ENCODE measurements around the gene CLEC18A. TPM values are rescaled to one million over a fixed set of nuclear protein-coding genes. Genes with fewer than 3 reads are reported as not detected.

The CLEC18A gene
- total RNA-seq, 2 donors from 2014 or later, result 0.33 to 2.1 TPM

- Histone ChIP-seq H3K4me3 (no peak overlapping the region), H3K27me3 (no peaks in the 10 kb centered on the region), H3K4me1 (peaks cover 8% of the 10 kb centered on the region), H3K36me3 (replicated peaks in 1 of 2; ENCODE audit: insufficient read depth in 1 of 2, low read depth in 2 of 2) (peaks cover 11 to 48% of the 10 kb centered on the region in 2 donors), H3K27ac (no peak overlapping the region), H3K9me3 (no peaks in the 10 kb centered on the region)
- DNase-seq (no peak), ATAC-seq (no peak)
- TF ChIP-seq CTCF (IDR thresholded peaks at IDR 0.05), result no peak
- intact Hi-C loops (cut with DNase I), result loop anchor here (5.0 kb wide), 1 partner anchor 140 kb away; no protein-coding TSS in a partner anchor
- 78 to 89% methylated on average over 9 of the region's 9 CpGs for WGBS, 2 donors
Observed at GRCh38 chr16:69932228-69932627, 18.9 kb upstream of the CLEC18A start.

- no peak overlapping the region for H3K27ac ChIP-seq
- ATAC-seq (no peak), DNase-seq (no peak)
- intact Hi-C loops (cut with DNase I), result loop anchor here (5.0 kb wide), 1 partner anchor 141 kb away; no protein-coding TSS in a partner anchor
- H3K4me1 ChIP-seq, result peaks cover 1% of the 10 kb centered on the region
- H3K9me3 ChIP-seq, result no peaks in the 10 kb centered on the region
- H3K4me3 ChIP-seq, result no peak overlapping the region
- no peaks in the 10 kb centered on the region for H3K27me3 ChIP-seq
- TF ChIP-seq CTCF (IDR thresholded peaks at IDR 0.05) (no peak), POLR2A (IDR thresholded peaks at IDR 0.05) (no peak)
- peaks cover 16 to 53% of the 10 kb centered on the region in 2 donors for H3K36me3 ChIP-seq (replicated peaks in 1 of 2; ENCODE audit: insufficient read depth in 1 of 2, low read depth in 2 of 2)
- 86 to 93% methylated on average over 7 to 27 of the region's 27 CpGs for WGBS, 2 donors
Observed at GRCh38 chr16:69932691-69933392, 18.3 kb upstream of the CLEC18A start.

GRCh38 chr16:69934044-69934443 lies 17.1 kb upstream of the CLEC18A start:
- no peak for ATAC-seq
- intact Hi-C loops (cut with DNase I), result loop anchor here (5.0 kb wide), 1 partner anchor 142 kb away; no protein-coding TSS in a partner anchor
- Histone ChIP-seq H3K9me3 (no peaks in the 10 kb centered on the region), H3K36me3 (replicated peaks in 1 of 2; ENCODE audit: insufficient read depth in 1 of 2, low read depth in 2 of 2) (peaks cover 27 to 57% of the 10 kb centered on the region in 2 donors), H3K4me1 (no peaks in the 10 kb centered on the region), H3K27ac (no peak overlapping the region), H3K27me3 (no peaks in the 10 kb centered on the region), H3K4me3 (no peak overlapping the region)
- no peak for DNase-seq
- WGBS, 2 donors, result 85 to 88% methylated on average over 10 of the region's 10 CpGs
- TF ChIP-seq POLR2A (IDR thresholded peaks at IDR 0.05) (no peak), CTCF (IDR thresholded peaks at IDR 0.05) (no peak)

GRCh38 chr16:69934751-69935150 lies 16.4 kb upstream of the CLEC18A start:
- DNase-seq (no peak), ATAC-seq (no peak)
- intact Hi-C loops (cut with DNase I), result loop anchor here (5.0 kb wide), 1 partner anchor 142 kb away; no protein-coding TSS in a partner anchor
- Histone ChIP-seq H3K9me3 (no peaks in the 10 kb centered on the region), H3K36me3 (replicated peaks in 1 of 2; ENCODE audit: insufficient read depth in 1 of 2, low read depth in 2 of 2) (peaks cover 30 to 62% of the 10 kb centered on the region in 2 donors), H3K4me1 (no peaks in the 10 kb centered on the region), H3K4me3 (no peak overlapping the region), H3K27ac (no peak overlapping the region), H3K27me3 (no peaks in the 10 kb centered on the region)
- 97 to 98% methylated on average over 13 to 17 of the region's 17 CpGs for WGBS, 2 donors
- no peak for TF ChIP-seq POLR2A (IDR thresholded peaks at IDR 0.05)
- no peak for TF ChIP-seq CTCF (IDR thresholded peaks at IDR 0.05)

GRCh38 chr16:69935278-69935711 lies 15.8 kb upstream of the CLEC18A start:
- peaks cover 30 to 67% of the 10 kb centered on the region in 2 donors for H3K36me3 ChIP-seq (replicated peaks in 1 of 2; ENCODE audit: insufficient read depth in 1 of 2, low read depth in 2 of 2)
- ATAC-seq (no peak), DNase-seq (no peak)
- intact Hi-C loops (cut with DNase I), result no loop called here
- no peak for TF ChIP-seq CTCF (IDR thresholded peaks at IDR 0.05)
- TF ChIP-seq POLR2A (IDR thresholded peaks at IDR 0.05), result no peak
- H3K9me3 ChIP-seq, result no peaks in the 10 kb centered on the region
- H3K4me3 ChIP-seq, result no peak overlapping the region
- WGBS, 2 donors, result 88 to 100% methylated on average over 2 to 13 of the region's 19 CpGs
- no peaks in the 10 kb centered on the region for H3K4me1 ChIP-seq
- no peak overlapping the region for H3K27ac ChIP-seq
- H3K27me3 ChIP-seq, result no peaks in the 10 kb centered on the region
